ENCODE data around the gene DCDC1.

DCDC1 gene

GRCh38 chr11:31131760-31132159 lies 237.8 kb downstream of the DCDC1 start:
- H3K4me3 ChIP-seq (ENCODE audit: low read depth, low read length), result no peak overlapping the region
- TF ChIP-seq, protein P1, sequence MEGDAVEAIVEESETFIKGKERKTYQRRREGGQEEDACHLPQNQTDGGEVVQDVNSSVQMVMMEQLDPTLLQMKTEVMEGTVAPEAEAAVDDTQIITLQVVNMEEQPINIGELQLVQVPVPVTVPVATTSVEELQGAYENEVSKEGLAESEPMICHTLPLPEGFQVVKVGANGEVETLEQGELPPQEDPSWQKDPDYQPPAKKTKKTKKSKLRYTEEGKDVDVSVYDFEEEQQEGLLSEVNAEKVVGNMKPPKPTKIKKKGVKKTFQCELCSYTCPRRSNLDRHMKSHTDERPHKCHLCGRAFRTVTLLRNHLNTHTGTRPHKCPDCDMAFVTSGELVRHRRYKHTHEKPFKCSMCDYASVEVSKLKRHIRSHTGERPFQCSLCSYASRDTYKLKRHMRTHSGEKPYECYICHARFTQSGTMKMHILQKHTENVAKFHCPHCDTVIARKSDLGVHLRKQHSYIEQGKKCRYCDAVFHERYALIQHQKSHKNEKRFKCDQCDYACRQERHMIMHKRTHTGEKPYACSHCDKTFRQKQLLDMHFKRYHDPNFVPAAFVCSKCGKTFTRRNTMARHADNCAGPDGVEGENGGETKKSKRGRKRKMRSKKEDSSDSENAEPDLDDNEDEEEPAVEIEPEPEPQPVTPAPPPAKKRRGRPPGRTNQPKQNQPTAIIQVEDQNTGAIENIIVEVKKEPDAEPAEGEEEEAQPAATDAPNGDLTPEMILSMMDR (IDR thresholded peaks at IDR 0.05; ENCODE audit: borderline replicate concordance, insufficient read depth, low read depth, low read length), result no peak

- no peak overlapping the region for H3K4me3 ChIP-seq (ENCODE audit: low read depth, low read length)
- TF ChIP-seq, protein P1 (IDR thresholded peaks at IDR 0.05; ENCODE audit: borderline replicate concordance, insufficient read depth, low read depth, low read length), result no peak
Measured at GRCh38 chr11:31127290-31127689, 242.2 kb downstream of the DCDC1 start.

GRCh38 chr11:31120428-31120827 lies 249.1 kb downstream of the DCDC1 start:
- TF ChIP-seq, protein P1 (IDR thresholded peaks at IDR 0.05; ENCODE audit: borderline replicate concordance, insufficient read depth, low read depth, low read length), result no peak
- H3K4me3 ChIP-seq (ENCODE audit: low read depth, low read length), result no peak overlapping the region

DNA sequence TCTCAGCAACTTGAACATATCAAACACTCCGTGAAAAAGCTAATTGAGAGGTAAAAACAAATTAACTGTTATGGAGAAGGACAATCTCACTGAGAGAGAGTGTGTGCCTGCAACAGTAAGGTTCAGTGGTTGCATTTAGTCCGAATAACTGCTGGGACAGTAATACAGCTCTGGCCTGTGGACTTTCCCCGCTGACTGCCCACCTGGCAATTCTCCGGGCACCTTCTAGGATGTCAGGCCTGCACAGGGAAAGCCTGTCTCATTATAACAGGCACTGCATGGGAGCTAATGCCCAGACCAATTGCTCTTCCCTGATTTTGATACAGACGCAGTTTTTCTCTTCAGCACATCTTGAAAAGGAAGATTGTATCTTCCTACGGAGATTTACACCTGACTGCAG lies 251.0 kb downstream of the DCDC1 start:
- TF ChIP-seq, protein P1 (IDR thresholded peaks at IDR 0.05; ENCODE audit: borderline replicate concordance, insufficient read depth, low read depth, low read length), result no peak
- no peak overlapping the region for H3K4me3 ChIP-seq (ENCODE audit: low read depth, low read length)

- no peak overlapping the region for H3K4me3 ChIP-seq (ENCODE audit: low read depth, low read length)
- TF ChIP-seq, protein P1 (IDR thresholded peaks at IDR 0.05; ENCODE audit: borderline replicate concordance, insufficient read depth, low read depth, low read length), result no peak
Measured at GRCh38 chr11:31117038-31117437, 252.5 kb downstream of the DCDC1 start.

DNA sequence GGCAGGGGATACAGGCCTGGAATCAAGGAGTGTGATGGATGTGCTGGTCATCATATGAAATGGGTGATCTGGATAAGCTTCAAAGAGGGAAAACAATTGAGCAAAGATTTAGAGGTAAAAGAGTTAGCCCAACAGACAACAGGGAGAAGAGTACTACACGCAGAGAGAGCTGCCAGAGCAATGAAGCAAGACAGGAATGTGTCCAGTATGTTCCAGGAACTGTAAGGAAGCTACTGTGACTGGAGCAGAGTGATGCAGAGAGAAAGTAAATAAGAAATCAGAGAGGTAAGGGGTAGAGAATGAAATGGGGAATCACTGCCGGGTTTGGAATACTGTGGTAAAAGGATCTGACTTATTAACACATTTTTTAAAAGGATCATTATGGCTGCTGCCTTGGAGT lies 255.1 kb downstream of the DCDC1 start:
- TF ChIP-seq, protein P1 (IDR thresholded peaks at IDR 0.05; ENCODE audit: borderline replicate concordance, insufficient read depth, low read depth, low read length), result no peak
- H3K4me3 ChIP-seq (ENCODE audit: low read depth, low read length), result no peak overlapping the region

DNA sequence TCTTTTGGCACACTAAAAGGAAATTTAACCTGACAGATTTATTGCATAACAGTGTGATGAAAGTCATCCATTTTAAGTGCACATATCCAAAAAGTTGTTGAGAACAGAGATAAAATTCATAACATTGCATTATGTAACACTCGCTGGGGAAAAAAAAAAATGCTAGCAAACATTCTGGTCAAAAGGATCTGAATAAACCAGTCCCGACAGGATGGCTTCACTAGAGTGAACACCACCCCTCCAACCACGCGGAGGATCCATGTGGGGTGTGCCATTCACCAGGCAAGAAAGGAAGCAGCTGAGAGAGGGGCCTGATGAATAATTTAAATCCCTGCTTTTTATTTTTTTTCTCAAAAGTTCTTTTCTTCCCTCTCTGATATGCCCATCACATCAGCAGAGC lies 258.7 kb downstream of the DCDC1 start:
- no peak overlapping the region for H3K4me3 ChIP-seq (ENCODE audit: low read depth, low read length)
- TF ChIP-seq, protein P1 (IDR thresholded peaks at IDR 0.05; ENCODE audit: borderline replicate concordance, insufficient read depth, low read depth, low read length), result no peak
